HEK293T (cell line): ENCODE measurements around the gene RPTOR.

Experiments
- FOXA1 ChIP-seq: fragments of 450-650 bp; IDR thresholded peaks from 2 replicates; pipeline ENCODE4 v1.6.1; 2016; ENCODE audit warnings: mild to moderate bottlenecking
- SP1 ChIP-seq: fragments of 450-650 bp; IDR thresholded peaks from 2 replicates; pipeline ENCODE4 v1.6.1; 2017

- no peak for TF ChIP-seq FOXA1
- no peak for TF ChIP-seq SP1
These were observed 228.8 kb downstream of the RPTOR start for GRCh38 chr17:80773243-80773991.
